HG03565 (cell line): ENCODE data around the gene STPG3.
"Not testable (repeated sequence)": the region's sequence is repeated elsewhere in the genome, so short reads cannot be mapped to it uniquely, and the experiment has no call there.

Experiments used
- ATAC-seq: cut with Tn5 transposase; IDR thresholded peaks from one replicate; pipeline ENCODE4 v1.9.1; 2021; ENCODE audit warnings: mild to moderate bottlenecking, moderate library complexity; ENCODE audit not compliant: unreplicated experiment

STPG3 gene

GRCh38 chr9:137232510-137232909 is 18.6 kb upstream of the STPG3 start:
- no peak for ATAC-seq

GRCh38 chr9:137233143-137233980 is 17.7 kb upstream of the STPG3 start:
- no peak for ATAC-seq

- ATAC-seq: no peak
Observed at GRCh38 chr9:137234055-137234697, 16.9 kb upstream of the STPG3 start.

GRCh38 chr9:137234758-137235423 is 16.2 kb upstream of the STPG3 start:
- no peak for ATAC-seq

GRCh38 chr9:137235424-137236237 is 15.5 kb upstream of the STPG3 start:
- ATAC-seq: no peak

- no peak for ATAC-seq
Observed at GRCh38 chr9:137236238-137236935, 14.7 kb upstream of the STPG3 start.

- ATAC-seq: no peak
Observed at GRCh38 chr9:137236936-137237421, 14.1 kb upstream of the STPG3 start.

- ATAC-seq: no peak
Observed at GRCh38 chr9:137237759-137238726, 13.0 kb upstream of the STPG3 start.

- not testable (repeated sequence) for ATAC-seq
Observed at GRCh38 chr9:137239541-137240200, 11.4 kb upstream of the STPG3 start.

- ATAC-seq: peak; percentile 18
Observed at GRCh38 chr9:137240318-137240840, 10.7 kb upstream of the STPG3 start.

GRCh38 chr9:137240841-137241489 is 10.1 kb upstream of the STPG3 start, which contains the start of gene TUBB4B:
TSS of gene TUBB4B (plus strand) at chr9:137241287. CDS start at chr9:137241361, 74 bp downstream.
- peak; percentile 70 for ATAC-seq

- ATAC-seq: no peak
Observed at GRCh38 chr9:137241490-137242268, 9.4 kb upstream of the STPG3 start.

- no peak for ATAC-seq
Observed at GRCh38 chr9:137242269-137243203, 8.6 kb upstream of the STPG3 start.

GRCh38 chr9:137243266-137243625 is 7.8 kb upstream of the STPG3 start:
- ATAC-seq: not testable (repeated sequence)

- ATAC-seq: no peak
Observed at GRCh38 chr9:137243626-137244485, 7.2 kb upstream of the STPG3 start.
